H1 (cell line): ENCODE measurements around the gene IRX4. TPM values are rescaled to one million over a fixed set of nuclear protein-coding genes. Genes with fewer than 3 reads are reported as not detected.

Source experiments
- CEBPB ChIP-seq: IDR thresholded peaks from 2 replicates; pipeline ENCODE4 v1.6.1; 2012; ENCODE audit warnings: low read depth, low read length
- CHD2 ChIP-seq: IDR thresholded peaks from 2 replicates; pipeline ENCODE4 v1.6.1; 2012; ENCODE audit warnings: low read length, improper control_type of control experiment
- PHF8 ChIP-seq: fragments of 200-600 bp; sonication (generic); conservative IDR thresholded peaks from 2 replicates; pipeline ENCODE4 v1.7.1; 2012; ENCODE audit warnings: low read depth, mild to moderate bottlenecking, inconsistent platforms, low read length, moderate library complexity
- POLR2A ChIP-seq, 2 experiments: IDR thresholded peaks; 1 replicate in 1 of 2; 2 replicates in 1 of 2; pipeline ENCODE4 v1.6.1; 2011; ENCODE audit warnings: low read depth in 2 of 2, low read length in 2 of 2, mild to moderate bottlenecking in 2 of 2; ENCODE audit errors: control extremely low read depth in 1 of 2
- RFX5 ChIP-seq: IDR thresholded peaks from 2 replicates; pipeline ENCODE4 v1.6.1; 2011; ENCODE audit warnings: low read depth, low read length, improper control_type of control experiment, borderline replicate concordance
- TEAD4 ChIP-seq: IDR thresholded peaks from 2 replicates; pipeline ENCODE4 v1.6.1; 2012; ENCODE audit warnings: low read depth, low read length, inconsistent platforms, mixed read lengths
- USF2 ChIP-seq: IDR thresholded peaks from 2 replicates; pipeline ENCODE4 v1.6.1; 2011; ENCODE audit warnings: low read length, improper control_type of control experiment
- polyA plus RNA-seq, 7 experiments: library from polyadenylated mRNA; depleted of rRNA in 3 of 7; stranded (reverse) in 5 of 7; unstranded in 2 of 7; fragments of >200 nt in 5 of 7; fragments of 200-250 nt in 2 of 7; gene quantifications; 1 replicate in 5 of 7; 2 replicates in 1 of 7; 4 replicates in 1 of 7; pipeline versions ENCODE4 v1.2.1 to v1.2.3, GENCODE V29; 2011 to 2013; ENCODE audit warnings: missing spikeins in 2 of 7, mixed read lengths in 2 of 7
- total RNA-seq: library from RNA; stranded (reverse); fragmentation: NEBNext Ultra II Directional; extraction: Animal tissue kit (Norgen Biotek cat#: 25700); gene quantifications from 2 replicates; pipeline ENCODE4 v1.2.1, GENCODE V29; 2021

The IRX4 gene
- total and polyA plus RNA-seq, 2 of the 8 experiments (the other 6 are each of a cell fraction or from before 2014, with no cell fraction given) = 0.45 to 1.2 TPM

GRCh38 chr5:1929108-1929991, 46.6 kb upstream of the IRX4 start (continued):
- TF ChIP-seq CEBPB (no peak), POLR2A (IDR thresholded peaks at IDR 0.05; ENCODE audit: control extremely low read depth in 1 of 2, low read depth in 2 of 2, low read length in 2 of 2) (no peak), USF2 (no peak), CHD2 (no peak), PHF8 (no peak), TEAD4 (no peak), RFX5 (no peak)
